GM12878 (cell line): ENCODE data around the gene NUP210. TPM values are rescaled to one million over a fixed set of nuclear protein-coding genes. Genes with fewer than 3 reads are reported as not detected.

ENCODE experiments used
- ATAC-seq: fragments of 200-7000 bp; cut with Tn5 transposase; 3 replicates; pipeline ENCODE4 v1.9.1; 2020; ENCODE audit warnings: mild to moderate bottlenecking, moderate library complexity
- BruUV-seq: library from RNA; stranded (reverse); fragments of 400-500 nt; replicated peaks from 2 replicates; lab custom pipeline; 2021; lab: Mats Ljungman, UMichigan
- CTCF ChIA-PET: fragments of 300-600 bp; sonication (Branson Sonifier 250); formaldehyde crosslinking; extraction: SDS; loops from one replicate; lab custom pipeline; 2021; ENCODE audit warnings: inconsistent platforms; lab: Yijun Ruan, JAX
- POLR2A ChIA-PET: fragments of 350-600 bp; formaldehyde crosslinking; extraction: SDS; loops from one replicate; lab custom pipeline; 2021; ENCODE audit warnings: inconsistent platforms; lab: Charles Lee
- RAD21 ChIA-PET: fragments of 300-600 bp; sonication (Branson Sonifier 250); formaldehyde crosslinking; loops from one replicate; lab custom pipeline; 2023; ENCODE audit warnings: antibody characterized with exemption; ENCODE audit not compliant: unreplicated experiment; lab: Charles Lee
- SMC1A ChIA-PET: fragments of 300-600 bp; sonication (Branson Sonifier 250); formaldehyde crosslinking; loops from one replicate; lab custom pipeline; 2023; ENCODE audit not compliant: unreplicated experiment, uncharacterized antibody; lab: Charles Lee
- DNase-seq: peaks from one replicate; pipeline ENCODE4 v3.0.0-alpha.2; 2011; ENCODE audit warnings: low read depth, low spot score
- FAIRE-seq: peaks from 3 replicates; lab custom pipeline; 2011; peaks lifted over from hg19 to GRCh38; lab: Jason Lieb, UNC
- H2AFZ ChIP-seq: 2 replicates; pipeline ENCODE4 v1.6.0; 2011; ENCODE audit warnings: low read depth, low read length, control low read depth; ENCODE audit not compliant: control insufficient read depth
- H3K27ac ChIP-seq: 2 replicates; pipeline ENCODE4 v1.5.1; 2011; ENCODE audit warnings: control low read depth; ENCODE audit not compliant: control insufficient read depth, insufficient read depth
- H3K27me3 ChIP-seq, 2 experiments: replicated peaks in 1 of 2; 2 replicates each; pipeline versions ENCODE4 v1.6.0 to v1.6.1; 2011; ENCODE audit warnings: low read length in 1 of 2; ENCODE audit not compliant: control insufficient read depth in 2 of 2, insufficient read depth in 2 of 2
- H3K36me3 ChIP-seq, 2 experiments: 2 replicates each; pipeline ENCODE4 v1.5.1; 2011; ENCODE audit warnings: low read length in 1 of 2; ENCODE audit not compliant: control insufficient read depth in 2 of 2, insufficient read depth in 2 of 2
- H3K4me1 ChIP-seq: 2 replicates; pipeline ENCODE4 v1.6.1; 2011; ENCODE audit warnings: mild to moderate bottlenecking, low read length, moderate library complexity, mixed read lengths; ENCODE audit not compliant: control insufficient read depth, insufficient read depth
- H3K4me2 ChIP-seq: 2 replicates; pipeline ENCODE4 v1.6.0; 2011; ENCODE audit warnings: control low read depth; ENCODE audit not compliant: control insufficient read depth, insufficient read depth
- H3K4me3 ChIP-seq: fragments of 200-600 bp; sonication (generic); 2 replicates; pipeline ENCODE4 v1.5.1; 2016
- H3K79me2 ChIP-seq: 2 replicates; pipeline ENCODE4 v1.6.0; 2011; ENCODE audit warnings: low read length; ENCODE audit not compliant: control insufficient read depth, insufficient read depth
- H3K9ac ChIP-seq: 2 replicates; pipeline ENCODE4 v1.8.0; 2011; ENCODE audit warnings: low read length, control low read depth, mixed read lengths; ENCODE audit not compliant: control insufficient read depth, insufficient read depth
- H3K9me3 ChIP-seq: replicated peaks from 3 replicates; pipeline ENCODE4 v1.5.1; 2011; ENCODE audit warnings: mild to moderate bottlenecking, low read length; ENCODE audit not compliant: control insufficient read depth, insufficient read depth
- H4K20me1 ChIP-seq: 2 replicates; pipeline ENCODE4 v1.6.0; 2011; ENCODE audit not compliant: control insufficient read depth, insufficient read depth
- ATF3 ChIP-seq: IDR thresholded peaks from 2 replicates; pipeline ENCODE4 v1.6.1; 2011; ENCODE audit warnings: low read depth, mild to moderate bottlenecking, low read length, moderate library complexity, borderline replicate concordance; ENCODE audit errors: extremely low read depth
- BRCA1 ChIP-seq: IDR thresholded peaks from 2 replicates; pipeline ENCODE4 v1.6.1; 2011; ENCODE audit warnings: low read depth, low read length, improper control_type of control experiment
- CBX3 ChIP-seq: fragments of 200-600 bp; sonication (generic); IDR thresholded peaks from 2 replicates; pipeline ENCODE4 v1.6.1; 2016; ENCODE audit warnings: low read depth, borderline replicate concordance
- CHD1 ChIP-seq: IDR thresholded peaks from 2 replicates; pipeline ENCODE4 v1.6.1; 2012; ENCODE audit warnings: low read depth, low read length, improper control_type of control experiment
- FOXM1 ChIP-seq: IDR thresholded peaks from 2 replicates; pipeline ENCODE4 v1.6.1; 2012; ENCODE audit warnings: low read depth, mild to moderate bottlenecking, inconsistent platforms, low read length, moderate library complexity
- IKZF2 ChIP-seq, 2 experiments: fragments of 450-650 bp; IDR thresholded peaks; 2 replicates each; pipeline ENCODE4 v1.6.1; 2017; ENCODE audit warnings: mild to moderate bottlenecking in 2 of 2, moderate library complexity in 2 of 2
- SKIL ChIP-seq: fragments of 450-650 bp; IDR thresholded peaks from 2 replicates; pipeline ENCODE4 v1.6.1; 2017; ENCODE audit warnings: mild to moderate bottlenecking, low read depth, inconsistent platforms; ENCODE audit not compliant: poor library complexity, severe bottlenecking
- ZNF217 ChIP-seq: fragments of 450-650 bp; IDR thresholded peaks from 2 replicates; pipeline ENCODE4 v1.6.1; 2017; ENCODE audit warnings: antibody characterized with exemption, mild to moderate bottlenecking
- WGBS: methylation state at CpG from one replicate; pipeline ENCODE4 v1.1.6; 2016; ENCODE audit warnings: low lambda C conversion rate; ENCODE audit not compliant: insufficient replicate concordance, insufficient coverage; ENCODE audit errors: missing lambda C conversion rate; 5-methylcytosine and 5-hydroxymethylcytosine counted together
- in situ Hi-C: fragments of 300-500 bp; cut with MboI; formaldehyde crosslinking; loops from 9 replicates; pipeline ENCODE4 v1.14.3; 2018; ENCODE audit warnings: mixed read lengths
- intact Hi-C: fragments of 100-400 bp; cut with micrococcal nuclease; formaldehyde crosslinking; loops from one replicate; pipeline ENCODE4 v1.14.2; 2022; ENCODE audit not compliant: unreplicated experiment
- polyA plus RNA-seq, 11 experiments: library from polyadenylated mRNA; depleted of rRNA in 4 of 11; unstranded in 6 of 11; stranded (reverse) in 5 of 11; fragments of >200 nt; fragmentation: Nextera tagmentation in 4 of 11; fragmentation: Illumina TruSeq in 1 of 11; extraction: Ambion mirVana in 4 of 11; extraction: Trizol in 1 of 11; gene quantifications; 1 replicate in 1 of 11; 2 replicates in 10 of 11; pipeline versions ENCODE4 v1.2.1 to v1.2.3, GENCODE V29; 2011 to 2016; ENCODE audit warnings: inconsistent platforms in 2 of 11, missing spikeins in 2 of 11, low read depth in 1 of 11
- total RNA-seq, 4 experiments: library from RNA; depleted of rRNA in 3 of 4; stranded (reverse); fragments of >200 nt in 3 of 4; fragmentation: Illumina TruSeq in 1 of 4; extraction: Trizol in 1 of 4; gene quantifications; 2 replicates each; pipeline versions ENCODE4 v1.2.1 to v1.2.3, GENCODE V29; 2013 to 2021

NUP210 gene
- total and polyA plus RNA-seq, 10 of the 15 experiments (the other 5 are each of a cell fraction or from before 2014, with no cell fraction given): 2.9 to 150 (median 76.0) TPM

- FAIRE-seq (no peak), ATAC-seq (peak; percentile 61)
- RAD21 ChIA-PET: interaction anchor here (0.6 to 2.2 kb wide), 3 partner anchors 12 to 160 kb away, joined by 3 to 13 read pairs (median 4); no protein-coding TSS in a partner anchor
These were observed 7.8 kb upstream of the NUP210 start for GRCh38 chr3:13427662-13428603.

More at GRCh38 chr3:13427662-13428603, 7.8 kb upstream of the NUP210 start:
- POLR2A ChIA-PET: interaction anchor here (0.6 kb wide), 1 partner anchor 13 kb away, joined by 3 read pairs; no protein-coding TSS in a partner anchor
- DNase-seq: no peak
- Histone ChIP-seq H3K27me3 (no peaks in the 10 kb centered on the region), H3K27ac (no peak overlapping the region), H3K9me3 (no peaks in the 10 kb centered on the region), H2AFZ (peak overlapping the region; percentile 74), H4K20me1 (no peaks in the 10 kb centered on the region), H3K4me2 (peak overlapping the region; percentile 54; the same call in 1 of the 2 replicates), H3K36me3 (no peaks in the 10 kb centered on the region), H3K4me1 (no peaks in the 10 kb centered on the region), H3K9ac (no peak overlapping the region), H3K79me2 (no peaks in the 10 kb centered on the region), H3K4me3 (no peak overlapping the region)
- SMC1A ChIA-PET: interaction anchor here (0.7 to 2.2 kb wide), 6 partner anchors 9 to 451 kb away, joined by 3 to 14 read pairs (median 8); no protein-coding TSS in a partner anchor
- intact Hi-C loops (no loop called here), in situ Hi-C loops (no loop called here)
- BruUV-seq: no TSS peak
- whole genome bisulfite sequencing: 83% methylated on average over 12 of the region's 12 CpGs
- CTCF ChIA-PET: interaction anchor here (0.9 to 2.0 kb wide), 6 partner anchors 9 to 227 kb away, joined by 3 to 9 read pairs (median 4); no protein-coding TSS in a partner anchor
- no peak for TF ChIP-seq CHD1
- TF ChIP-seq ATF3: no peak
- no peak for TF ChIP-seq SKIL
- no peak for TF ChIP-seq CBX3
- TF ChIP-seq IKZF2 (IDR thresholded peaks at IDR 0.05): no peak
- TF ChIP-seq BRCA1: no peak
- TF ChIP-seq ZNF217: no peak
- TF ChIP-seq FOXM1: no peak
